SU-DHL-6 (cell line): ENCODE data around the gene UHRF1.

Experiments used
- H2AFZ ChIP-seq: fragments of 200-600 bp; sonication (generic); 2 replicates; pipeline ENCODE4 v1.6.1; 2014; ENCODE audit warnings: low read depth, mild to moderate bottlenecking, moderate library complexity, mixed read lengths, antibody characterized with exemption, low read length; ENCODE audit not compliant: severe bottlenecking
- H3F3A ChIP-seq: fragments of 200-600 bp; shearing (Covaris generic); 2 replicates; pipeline ENCODE4 v1.6.0; 2016; ENCODE audit warnings: antibody characterized with exemption, mild to moderate bottlenecking; ENCODE audit not compliant: insufficient read depth
- H3K27ac ChIP-seq: fragments of 200-600 bp; sonication (generic); 2 replicates; pipeline ENCODE4 v1.5.1; 2016; ENCODE audit warnings: low read depth, mild to moderate bottlenecking, low read length, moderate library complexity, mixed read lengths
- H3K27me3 ChIP-seq: fragments of 200-600 bp; sonication (generic), shearing (Covaris generic); 2 replicates; pipeline ENCODE4 v1.6.0; 2014; ENCODE audit warnings: mild to moderate bottlenecking, low read length
- H3K36me3 ChIP-seq: fragments of 200-600 bp; sonication (generic); 2 replicates; pipeline ENCODE4 v1.6.1; 2014; ENCODE audit warnings: mild to moderate bottlenecking, low read length, mixed read lengths
- H3K4me2 ChIP-seq: fragments of 300-600, 200-600 bp; shearing (Covaris generic), sonication (generic); 2 replicates; pipeline ENCODE4 v1.6.0; 2014; ENCODE audit warnings: low read length, low read depth, mild to moderate bottlenecking; ENCODE audit not compliant: poor library complexity, severe bottlenecking
- H3K4me3 ChIP-seq: fragments of 200-600 bp; sonication (generic); 2 replicates; pipeline ENCODE4 v1.5.1; 2014; ENCODE audit warnings: antibody characterized with exemption, low read length, mild to moderate bottlenecking, mixed read lengths; ENCODE audit not compliant: insufficient read depth, poor library complexity, severe bottlenecking
- H3K79me2 ChIP-seq: fragments of 200-600 bp; sonication (generic); 2 replicates; pipeline ENCODE4 v1.6.1; 2014; ENCODE audit warnings: mild to moderate bottlenecking, low read length, moderate library complexity; ENCODE audit not compliant: insufficient read depth
- H3K9ac ChIP-seq: fragments of 200-600 bp; sonication (generic); 2 replicates; pipeline ENCODE4 v1.7.0; 2014; ENCODE audit warnings: mild to moderate bottlenecking, low read length
- H3K9me2 ChIP-seq: fragments of 200-600 bp; sonication (generic); replicated peaks from 2 replicates; pipeline ENCODE4 v1.6.1; 2014; ENCODE audit warnings: low read length; ENCODE audit not compliant: insufficient read depth
- H3K9me3 ChIP-seq: fragments of 200-600 bp; sonication (generic); 2 replicates; pipeline ENCODE4 v1.6.1; 2014; ENCODE audit warnings: low read length, mixed read lengths; ENCODE audit not compliant: insufficient read depth
- H4K20me1 ChIP-seq: fragments of 200-600 bp; sonication (generic); 2 replicates; pipeline ENCODE4 v1.6.1; 2014; ENCODE audit warnings: low read depth, mild to moderate bottlenecking, antibody characterized with exemption, low read length, moderate library complexity, mixed read lengths
- EZH2phosphoT487 ChIP-seq: fragments of 200-600 bp; sonication (generic), shearing (Covaris generic); conservative IDR thresholded peaks from 2 replicates; pipeline ENCODE4 v1.6.1; 2018; ENCODE audit warnings: mild to moderate bottlenecking, antibody characterized with exemption, low read length, moderate library complexity, mixed read lengths
- TF ChIP-seq, protein P1 (sequence below): fragments of 200-600 bp; sonication (generic); IDR thresholded peaks from one replicate; pipeline ENCODE4 v1.5.1; 2017; ENCODE audit warnings: antibody characterized with exemption, mild to moderate bottlenecking, low read length, moderate library complexity; ENCODE audit not compliant: insufficient read depth, poor library complexity, severe bottlenecking

Gene UHRF1

DNA sequence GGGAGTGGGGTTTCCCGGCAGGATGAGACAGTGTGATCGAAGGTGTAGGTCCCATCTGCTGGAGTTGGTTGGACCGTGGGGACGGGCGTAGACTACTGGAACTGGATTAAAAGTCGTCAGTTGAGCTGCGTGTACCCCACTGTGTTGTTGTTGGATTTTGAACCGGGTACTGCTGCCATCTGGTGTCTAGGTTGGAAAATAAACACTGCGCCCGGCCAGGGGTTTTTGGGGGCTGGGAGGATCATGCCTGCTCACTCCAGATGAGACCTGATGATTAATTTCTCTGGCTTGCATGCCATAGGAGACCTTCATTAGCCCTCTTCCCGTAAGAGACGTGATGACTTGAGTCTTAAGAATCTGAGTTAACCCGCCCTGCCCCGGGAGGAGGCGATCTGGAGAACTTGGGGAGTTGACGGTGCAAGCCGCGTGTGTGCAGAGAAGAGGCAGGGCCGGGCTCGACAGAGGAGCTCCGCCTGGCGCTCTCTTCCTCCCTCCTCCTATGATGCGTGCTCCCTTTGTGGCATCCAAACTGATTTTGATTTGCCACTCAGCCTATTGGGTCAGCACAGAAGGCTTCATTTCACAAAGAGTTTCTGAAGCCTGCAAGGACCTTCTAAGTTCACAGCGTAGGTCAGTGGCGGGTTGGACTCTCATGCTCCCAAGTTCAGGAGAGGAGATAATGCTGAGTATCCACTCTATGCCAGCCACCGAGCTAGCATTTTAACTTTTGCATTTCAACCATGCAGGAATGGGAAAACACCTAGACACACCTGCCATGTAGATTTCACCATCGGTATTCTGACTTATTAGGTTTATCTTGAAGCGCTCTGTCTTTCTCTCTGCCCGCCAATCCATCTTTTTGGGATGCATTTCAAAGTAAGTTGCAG is 2.7 kb downstream of the UHRF1 start:
- H3K79me2 ChIP-seq: peaks cover 69% of the 10 kb centered on the region
- H3K36me3 ChIP-seq: peaks cover 13% of the 10 kb centered on the region; the same call in 1 of the 2 replicates
- H3K4me3 ChIP-seq: peak overlapping the region; percentile 94
- TF ChIP-seq, protein P1, sequence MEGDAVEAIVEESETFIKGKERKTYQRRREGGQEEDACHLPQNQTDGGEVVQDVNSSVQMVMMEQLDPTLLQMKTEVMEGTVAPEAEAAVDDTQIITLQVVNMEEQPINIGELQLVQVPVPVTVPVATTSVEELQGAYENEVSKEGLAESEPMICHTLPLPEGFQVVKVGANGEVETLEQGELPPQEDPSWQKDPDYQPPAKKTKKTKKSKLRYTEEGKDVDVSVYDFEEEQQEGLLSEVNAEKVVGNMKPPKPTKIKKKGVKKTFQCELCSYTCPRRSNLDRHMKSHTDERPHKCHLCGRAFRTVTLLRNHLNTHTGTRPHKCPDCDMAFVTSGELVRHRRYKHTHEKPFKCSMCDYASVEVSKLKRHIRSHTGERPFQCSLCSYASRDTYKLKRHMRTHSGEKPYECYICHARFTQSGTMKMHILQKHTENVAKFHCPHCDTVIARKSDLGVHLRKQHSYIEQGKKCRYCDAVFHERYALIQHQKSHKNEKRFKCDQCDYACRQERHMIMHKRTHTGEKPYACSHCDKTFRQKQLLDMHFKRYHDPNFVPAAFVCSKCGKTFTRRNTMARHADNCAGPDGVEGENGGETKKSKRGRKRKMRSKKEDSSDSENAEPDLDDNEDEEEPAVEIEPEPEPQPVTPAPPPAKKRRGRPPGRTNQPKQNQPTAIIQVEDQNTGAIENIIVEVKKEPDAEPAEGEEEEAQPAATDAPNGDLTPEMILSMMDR: peak; percentile 50
- no peak for TF ChIP-seq EZH2phosphoT487
- H2AFZ ChIP-seq: no peak overlapping the region
- H3K27me3 ChIP-seq: no peaks in the 10 kb centered on the region
- H3K27ac ChIP-seq: peak overlapping the region; percentile 78
- no peaks in the 10 kb centered on the region for H3K9me3 ChIP-seq
- H4K20me1 ChIP-seq: peaks cover 2% of the 10 kb centered on the region; the same call in 1 of the 2 replicates
- H3K9me2 ChIP-seq: no peaks in the 10 kb centered on the region
- peak overlapping the region; percentile 99 for H3K4me2 ChIP-seq
- H3K9ac ChIP-seq: peak overlapping the region; percentile 93
- H3F3A ChIP-seq: peaks cover 21% of the 10 kb centered on the region

DNA sequence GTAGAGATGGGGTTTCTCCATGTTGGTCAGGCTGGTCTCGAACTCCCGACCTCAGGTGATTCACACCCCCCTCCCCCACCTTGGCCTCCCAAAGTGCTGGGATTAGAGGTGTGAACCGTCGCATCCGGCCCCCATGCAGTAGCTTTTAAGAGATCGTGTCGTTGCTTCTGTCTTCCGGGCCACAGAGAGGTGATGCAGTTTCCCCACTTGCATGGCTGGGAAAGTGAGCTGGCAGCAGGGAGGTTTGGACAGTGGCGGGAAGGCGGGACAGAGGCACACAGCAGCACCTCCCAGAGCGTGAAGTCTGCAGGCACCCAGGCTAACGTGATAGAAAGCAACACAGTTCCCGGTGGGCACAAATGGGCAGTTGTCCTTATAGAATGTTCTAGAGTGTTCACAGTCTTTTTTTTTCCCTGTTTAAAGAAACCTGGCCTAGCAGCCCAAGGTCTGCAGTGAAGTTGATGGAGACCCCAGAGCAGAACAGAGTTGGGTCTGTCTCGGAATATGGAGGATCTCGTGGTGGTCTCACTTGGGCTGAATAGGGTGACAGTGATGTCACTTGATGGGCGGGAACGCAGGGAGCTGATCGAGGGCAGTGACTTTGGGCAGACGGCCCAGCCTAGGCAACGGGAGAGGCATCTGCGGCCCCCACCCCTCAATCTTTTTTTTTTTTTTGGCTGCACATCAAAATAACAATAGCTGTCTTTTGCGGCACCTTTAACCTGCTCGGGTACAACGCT is 4.9 kb downstream of the UHRF1 start:
- H3K4me2 ChIP-seq: no peak overlapping the region
- H3K27ac ChIP-seq: no peak overlapping the region
- H3K9ac ChIP-seq: no peak overlapping the region
- no peaks in the 10 kb centered on the region for H3K9me2 ChIP-seq
- peaks cover 2% of the 10 kb centered on the region; the same call in 1 of the 2 replicates for H4K20me1 ChIP-seq
- peaks cover 11% of the 10 kb centered on the region for H3F3A ChIP-seq
- TF ChIP-seq EZH2phosphoT487: no peak
- TF ChIP-seq, protein P1: no peak
- H3K36me3 ChIP-seq: peaks cover 13% of the 10 kb centered on the region; the same call in 1 of the 2 replicates
- no peaks in the 10 kb centered on the region for H3K9me3 ChIP-seq
- peaks cover 85% of the 10 kb centered on the region for H3K79me2 ChIP-seq
- no peaks in the 10 kb centered on the region for H3K27me3 ChIP-seq
- no peak overlapping the region for H2AFZ ChIP-seq
- H3K4me3 ChIP-seq: no peak overlapping the region

DNA sequence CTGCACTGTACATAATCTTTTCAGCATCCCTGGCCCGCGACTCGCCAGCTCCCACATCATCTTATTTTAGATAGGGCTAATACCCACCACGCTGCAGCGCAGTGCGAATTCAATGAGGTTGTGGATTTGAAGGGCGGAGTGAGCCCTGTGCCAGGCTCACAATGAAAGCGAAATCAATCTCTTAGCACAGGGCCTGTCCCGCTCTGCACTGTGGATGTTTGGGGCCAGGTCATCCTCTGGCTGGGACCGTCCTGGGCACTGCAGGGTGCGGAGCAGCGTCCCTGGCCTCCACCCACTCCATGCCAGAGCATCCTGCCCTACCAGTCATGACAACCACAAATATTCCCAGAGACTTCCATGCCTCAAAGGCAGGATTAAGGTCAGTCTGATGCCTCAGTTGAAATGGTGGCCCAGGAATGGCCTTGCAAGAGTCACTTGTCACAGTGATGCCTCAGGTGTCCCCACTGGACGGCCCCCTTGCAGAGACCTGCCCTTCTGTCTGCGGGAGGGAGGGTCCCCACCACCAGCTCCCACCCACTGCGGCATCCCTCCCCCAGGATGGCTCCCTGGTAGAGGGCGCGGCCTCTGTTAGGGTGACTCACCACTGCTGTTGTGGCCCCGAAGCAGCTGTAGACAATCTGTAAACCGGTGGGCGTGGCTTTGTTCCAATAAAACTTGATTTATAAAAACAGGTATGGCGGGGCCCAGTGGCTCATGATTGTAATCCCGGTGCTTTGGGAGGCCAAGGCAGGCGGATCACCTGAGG is 5.6 kb downstream of the UHRF1 start:
- TF ChIP-seq, protein P1: no peak
- TF ChIP-seq EZH2phosphoT487: no peak
- no peaks in the 10 kb centered on the region for H3K9me3 ChIP-seq
- no peak overlapping the region for H3K9ac ChIP-seq
- peaks cover 11% of the 10 kb centered on the region for H3F3A ChIP-seq
- no peaks in the 10 kb centered on the region for H3K9me2 ChIP-seq
- H2AFZ ChIP-seq: no peak overlapping the region
- no peaks in the 10 kb centered on the region for H3K27me3 ChIP-seq
- no peak overlapping the region for H3K4me3 ChIP-seq
- H3K79me2 ChIP-seq: peaks cover 90% of the 10 kb centered on the region
- H4K20me1 ChIP-seq: peaks cover 2% of the 10 kb centered on the region; the same call in 1 of the 2 replicates
- no peak overlapping the region for H3K27ac ChIP-seq
- H3K36me3 ChIP-seq: peaks cover 13% of the 10 kb centered on the region; the same call in 1 of the 2 replicates
- H3K4me2 ChIP-seq: no peak overlapping the region
